Measurements from ENCODE around the gene CGNL1. TPM values are rescaled to one million over a fixed set of nuclear protein-coding genes. Genes with fewer than 3 reads are reported as not detected.

The CGNL1 gene
- polyA plus RNA-seq, 1 of the 3 experiments (the other 2 are of a cell fraction): 0.23 TPM

DNA sequence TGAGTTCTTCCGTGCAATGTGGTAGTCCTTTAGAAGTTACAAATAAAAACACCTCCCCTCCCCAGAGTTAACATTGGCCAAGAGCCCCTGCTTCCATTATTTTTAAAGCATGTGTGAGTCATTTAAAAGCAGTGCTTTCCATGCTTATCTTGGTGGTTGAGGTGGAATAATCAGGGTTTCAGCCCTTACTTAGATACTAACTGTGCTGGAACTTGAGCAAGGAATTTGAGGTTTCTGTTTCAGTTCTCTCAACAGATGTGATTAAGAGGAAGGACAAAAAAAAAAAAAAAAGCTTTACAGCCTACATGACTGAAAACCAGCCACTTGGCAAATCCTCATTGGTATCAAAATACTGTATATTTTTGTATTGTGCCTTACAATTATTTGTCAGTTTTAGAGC, 64.5 kb downstream of the CGNL1 start:
- ChIA-PET CTCF (interaction anchor here (0.6 to 1.3 kb wide), 2 partner anchors 58 to 100 kb away, joined by 3 read pairs; no protein-coding TSS in a partner anchor), POLR2A (interaction anchor here (0.6 kb wide), 1 partner anchor 258 kb away, joined by 4 read pairs; no protein-coding TSS in a partner anchor)
- Histone ChIP-seq H3K27me3 (ENCODE audit: insufficient read depth) (no peaks in the 10 kb centered on the region), H3K36me3 (replicated peaks in 1 of 2; ENCODE audit: control insufficient read depth in 1 of 2, insufficient read depth in 2 of 2, low read length in 1 of 2) (no peaks in the 10 kb centered on the region), H2AFZ (ENCODE audit: low read depth) (0 out of 2 replicates have a peak overlapping the region, but pooled peaks have one; percentile 48), H3F3A (replicated peaks; ENCODE audit: insufficient read depth) (peaks cover 7% of the 10 kb centered on the region), H3K9ac (no peak overlapping the region), H3K27ac (ENCODE audit: low read depth in 2 of 2, low read length in 1 of 2) (no peak overlapping the region), H3K4me3 (ENCODE audit: low read depth in 2 of 2, low read length in 1 of 2) (no peak overlapping the region), H3K79me2 (ENCODE audit: insufficient read depth) (no peaks in the 10 kb centered on the region), H3K4me1 (ENCODE audit: control insufficient read depth in 1 of 2, insufficient read depth in 2 of 2, low read depth in 1 of 2, low read length in 1 of 2) (peaks cover 0 to 1% of the 10 kb centered on the region in 2 experiments; a peak in 2 of 4 replicates), H4K20me1 (ENCODE audit: insufficient read depth) (no peaks in the 10 kb centered on the region), H3K4me2 (no peak overlapping the region), H3K9me3 (no peaks in the 10 kb centered on the region), H3K9me2 (no peaks in the 10 kb centered on the region)
- DNase-seq: no peak
- TF ChIP-seq GATA2 (CRISPR knock-in tag; IDR thresholded peaks at IDR 0.05) (no peak), YY1 (IDR thresholded peaks at IDR 0.05; ENCODE audit: low read depth) (no peak), MXI1 (IDR thresholded peaks at IDR 0.05; ENCODE audit: low read depth, low read length) (no peak), FOSL2 (IDR thresholded peaks at IDR 0.05; ENCODE audit: borderline replicate concordance, low read depth) (peak; percentile 24; the same call in 1 of the 2 replicates)
- WGBS (ENCODE audit: low lambda C conversion rate): 0% methylated on average over 1 of the region's 1 CpG

DNA sequence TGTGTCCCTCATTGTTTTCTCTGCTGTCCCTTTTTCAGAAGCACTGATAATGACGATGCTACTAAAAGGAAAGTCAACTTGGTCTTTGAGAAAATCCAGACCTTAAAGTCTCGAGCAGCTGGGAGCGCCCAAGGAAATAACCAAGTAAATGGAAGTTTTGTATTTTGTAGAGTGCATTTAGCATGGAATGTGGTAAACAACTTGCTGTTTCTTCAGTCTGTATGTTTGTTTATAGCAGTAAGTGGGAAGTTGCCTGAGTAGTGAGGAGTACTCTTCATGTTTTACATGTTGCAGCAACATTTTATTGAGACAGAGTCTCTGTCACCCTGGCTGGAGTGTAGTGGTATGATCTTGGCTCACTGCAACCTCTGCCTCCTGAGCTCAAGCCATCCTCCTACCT, 66.0 kb downstream of the CGNL1 start:
- CTCF ChIA-PET: interaction anchor here (0.7 kb wide), 1 partner anchor 102 kb away, joined by 3 read pairs; no protein-coding TSS in a partner anchor
- no peaks in the 10 kb centered on the region for H3K27me3 ChIP-seq (ENCODE audit: insufficient read depth)
- TF ChIP-seq, protein P1, sequence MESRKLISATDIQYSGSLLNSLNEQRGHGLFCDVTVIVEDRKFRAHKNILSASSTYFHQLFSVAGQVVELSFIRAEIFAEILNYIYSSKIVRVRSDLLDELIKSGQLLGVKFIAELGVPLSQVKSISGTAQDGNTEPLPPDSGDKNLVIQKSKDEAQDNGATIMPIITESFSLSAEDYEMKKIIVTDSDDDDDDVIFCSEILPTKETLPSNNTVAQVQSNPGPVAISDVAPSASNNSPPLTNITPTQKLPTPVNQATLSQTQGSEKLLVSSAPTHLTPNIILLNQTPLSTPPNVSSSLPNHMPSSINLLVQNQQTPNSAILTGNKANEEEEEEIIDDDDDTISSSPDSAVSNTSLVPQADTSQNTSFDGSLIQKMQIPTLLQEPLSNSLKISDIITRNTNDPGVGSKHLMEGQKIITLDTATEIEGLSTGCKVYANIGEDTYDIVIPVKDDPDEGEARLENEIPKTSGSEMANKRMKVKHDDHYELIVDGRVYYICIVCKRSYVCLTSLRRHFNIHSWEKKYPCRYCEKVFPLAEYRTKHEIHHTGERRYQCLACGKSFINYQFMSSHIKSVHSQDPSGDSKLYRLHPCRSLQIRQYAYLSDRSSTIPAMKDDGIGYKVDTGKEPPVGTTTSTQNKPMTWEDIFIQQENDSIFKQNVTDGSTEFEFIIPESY (IDR thresholded peaks at IDR 0.05; ENCODE audit: borderline replicate concordance, low read depth): no peak
- TF ChIP-seq RCOR1 (IDR thresholded peaks at IDR 0.05; ENCODE audit: low read length) (no peak), SMC3 (IDR thresholded peaks at IDR 0.05; ENCODE audit: low read depth, low read length) (no peak), CHD2 (IDR thresholded peaks at IDR 0.05; ENCODE audit: low read length, partially characterized antibody) (no peak), YY1 (IDR thresholded peaks at IDR 0.05; ENCODE audit: low read depth) (no peak), MXI1 (IDR thresholded peaks at IDR 0.05; ENCODE audit: low read depth, low read length) (no peak), NRF1 (IDR thresholded peaks at IDR 0.05; ENCODE audit: low read depth, low read length) (no peak), RFX5 (IDR thresholded peaks at IDR 0.05; ENCODE audit: low read length) (no peak), JUND (IDR thresholded peaks at IDR 0.05) (no peak), TAF1 (IDR thresholded peaks at IDR 0.05; ENCODE audit: borderline replicate concordance, low read depth, low read length) (no peak), FOXM1 (IDR thresholded peaks at IDR 0.05; ENCODE audit: low read depth) (no peak)
- TF ChIP-seq, protein P2, sequence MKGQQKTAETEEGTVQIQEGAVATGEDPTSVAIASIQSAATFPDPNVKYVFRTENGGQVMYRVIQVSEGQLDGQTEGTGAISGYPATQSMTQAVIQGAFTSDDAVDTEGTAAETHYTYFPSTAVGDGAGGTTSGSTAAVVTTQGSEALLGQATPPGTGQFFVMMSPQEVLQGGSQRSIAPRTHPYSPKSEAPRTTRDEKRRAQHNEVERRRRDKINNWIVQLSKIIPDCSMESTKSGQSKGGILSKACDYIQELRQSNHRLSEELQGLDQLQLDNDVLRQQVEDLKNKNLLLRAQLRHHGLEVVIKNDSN (IDR thresholded peaks at IDR 0.05; ENCODE audit: borderline replicate concordance, low read depth): no peak
- TF ChIP-seq, protein P3, sequence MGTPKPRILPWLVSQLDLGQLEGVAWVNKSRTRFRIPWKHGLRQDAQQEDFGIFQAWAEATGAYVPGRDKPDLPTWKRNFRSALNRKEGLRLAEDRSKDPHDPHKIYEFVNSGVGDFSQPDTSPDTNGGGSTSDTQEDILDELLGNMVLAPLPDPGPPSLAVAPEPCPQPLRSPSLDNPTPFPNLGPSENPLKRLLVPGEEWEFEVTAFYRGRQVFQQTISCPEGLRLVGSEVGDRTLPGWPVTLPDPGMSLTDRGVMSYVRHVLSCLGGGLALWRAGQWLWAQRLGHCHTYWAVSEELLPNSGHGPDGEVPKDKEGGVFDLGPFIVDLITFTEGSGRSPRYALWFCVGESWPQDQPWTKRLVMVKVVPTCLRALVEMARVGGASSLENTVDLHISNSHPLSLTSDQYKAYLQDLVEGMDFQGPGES (IDR thresholded peaks at IDR 0.05; ENCODE audit: low read depth, low read length): no peak
- TF ChIP-seq, protein P4, sequence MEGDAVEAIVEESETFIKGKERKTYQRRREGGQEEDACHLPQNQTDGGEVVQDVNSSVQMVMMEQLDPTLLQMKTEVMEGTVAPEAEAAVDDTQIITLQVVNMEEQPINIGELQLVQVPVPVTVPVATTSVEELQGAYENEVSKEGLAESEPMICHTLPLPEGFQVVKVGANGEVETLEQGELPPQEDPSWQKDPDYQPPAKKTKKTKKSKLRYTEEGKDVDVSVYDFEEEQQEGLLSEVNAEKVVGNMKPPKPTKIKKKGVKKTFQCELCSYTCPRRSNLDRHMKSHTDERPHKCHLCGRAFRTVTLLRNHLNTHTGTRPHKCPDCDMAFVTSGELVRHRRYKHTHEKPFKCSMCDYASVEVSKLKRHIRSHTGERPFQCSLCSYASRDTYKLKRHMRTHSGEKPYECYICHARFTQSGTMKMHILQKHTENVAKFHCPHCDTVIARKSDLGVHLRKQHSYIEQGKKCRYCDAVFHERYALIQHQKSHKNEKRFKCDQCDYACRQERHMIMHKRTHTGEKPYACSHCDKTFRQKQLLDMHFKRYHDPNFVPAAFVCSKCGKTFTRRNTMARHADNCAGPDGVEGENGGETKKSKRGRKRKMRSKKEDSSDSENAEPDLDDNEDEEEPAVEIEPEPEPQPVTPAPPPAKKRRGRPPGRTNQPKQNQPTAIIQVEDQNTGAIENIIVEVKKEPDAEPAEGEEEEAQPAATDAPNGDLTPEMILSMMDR (IDR thresholded peaks at IDR 0.05): no peak
- H3K36me3 ChIP-seq (replicated peaks in 1 of 2; ENCODE audit: control insufficient read depth in 1 of 2, insufficient read depth in 2 of 2, low read length in 1 of 2): no peaks in the 10 kb centered on the region
- no peak overlapping the region for H2AFZ ChIP-seq (ENCODE audit: low read depth)
- no peaks in the 10 kb centered on the region for H3K9me2 ChIP-seq
- H3K4me1 ChIP-seq (ENCODE audit: control insufficient read depth in 1 of 2, insufficient read depth in 2 of 2, low read depth in 1 of 2, low read length in 1 of 2): peaks cover 0 to 6% of the 10 kb centered on the region in 2 experiments; a peak in 2 of 4 replicates
- no peak overlapping the region for H3K4me2 ChIP-seq
- H3K79me2 ChIP-seq (ENCODE audit: insufficient read depth): no peaks in the 10 kb centered on the region
- H4K20me1 ChIP-seq (ENCODE audit: insufficient read depth): no peaks in the 10 kb centered on the region
- POLR2A ChIA-PET: no interaction called here
- H3F3A ChIP-seq (replicated peaks; ENCODE audit: insufficient read depth): peaks cover 7% of the 10 kb centered on the region
- WGBS (ENCODE audit: low lambda C conversion rate): 88% methylated on average over 3 of the region's 3 CpGs
- no peak overlapping the region for H3K4me3 ChIP-seq (ENCODE audit: low read depth in 2 of 2, low read length in 1 of 2)
- H3K9me3 ChIP-seq: no peaks in the 10 kb centered on the region
- no peak overlapping the region for H3K27ac ChIP-seq (ENCODE audit: low read depth in 2 of 2, low read length in 1 of 2)
- no peak for DNase-seq
- H3K9ac ChIP-seq: no peak overlapping the region
